GM12892 (cell line): ENCODE data around the gene LRCH1.

ENCODE experiments used
- POLR2A ChIP-seq: IDR thresholded peaks from 2 replicates; pipeline ENCODE4 v1.6.1; 2011; ENCODE audit warnings: low read depth, low read length, control low read depth
- POLR2AphosphoS5 ChIP-seq: IDR thresholded peaks from 2 replicates; pipeline ENCODE4 v1.6.1; 2011; ENCODE audit warnings: low read depth, low read length, control low read depth
- TAF1 ChIP-seq: IDR thresholded peaks from 2 replicates; pipeline ENCODE4 v1.6.1; 2011; ENCODE audit warnings: low read depth, mild to moderate bottlenecking, control low read depth, low read length, borderline replicate concordance

- TF ChIP-seq POLR2AphosphoS5 (no peak), POLR2A (no peak), TAF1 (no peak)
Observed at GRCh38 chr13:46778890-46779289, 225.9 kb downstream of the LRCH1 start.
